HCT116 (cell line): ENCODE measurements around the gene BTNL9. TPM values are rescaled to one million over a fixed set of nuclear protein-coding genes. Genes with fewer than 3 reads are reported as not detected.

Experiments used
- ATAC-seq: fragments of 200-7000 bp; cut with Tn5 transposase; 2 replicates; pipeline ENCODE4 v1.9.1; 2020; ENCODE audit warnings: mild to moderate bottlenecking, moderate library complexity
- BruUV-seq: library from RNA; stranded (reverse); fragments of 400-500 nt; replicated peaks from 2 replicates; lab custom pipeline; 2021; lab: Mats Ljungman, UMichigan
- CTCF ChIA-PET: fragments of 300-600 bp; sonication (Branson Sonifier 250); formaldehyde crosslinking; loops from one replicate; lab custom pipeline; 2021; ENCODE audit warnings: antibody characterized with exemption; lab: Charles Lee
- POLR2A ChIA-PET: fragments of 300-600, 350-600 bp; sonication (Branson Sonifier 250); formaldehyde crosslinking; loops from one replicate; lab custom pipeline; 2021; ENCODE audit warnings: antibody characterized with exemption; lab: Charles Lee
- RAD21 ChIA-PET, 2 experiments: fragments of 300-600 bp; sonication (Branson Sonifier 250); formaldehyde crosslinking; loops; one replicate each; lab custom pipeline; 2023; ENCODE audit warnings: low total read pairs in 2 of 2; ENCODE audit not compliant: uncharacterized antibody in 2 of 2, unreplicated experiment in 2 of 2, low non-redundant PET in 1 of 2; lab: Charles Lee
- DNase-seq: peaks from one replicate; pipeline ENCODE4 v3.0.0-alpha.2; 2010; ENCODE audit warnings: low read depth, low spot score
- H2AFZ ChIP-seq: fragments of 200-600 bp; shearing (Covaris generic), sonication (generic); 2 replicates; pipeline ENCODE4 v1.6.1; 2017; ENCODE audit warnings: low read depth, mixed run types, mixed read lengths, antibody characterized with exemption, low read length; ENCODE audit not compliant: poor library complexity, severe bottlenecking
- H3K27ac ChIP-seq: 2 replicates; pipeline ENCODE4 v1.5.1; 2012; ENCODE audit warnings: low read depth, low read length
- H3K27me3 ChIP-seq: fragments of 200-600 bp; sonication (generic); 2 replicates; pipeline ENCODE4 v1.6.1; 2016; ENCODE audit warnings: mixed run types, low read length, mixed read lengths; ENCODE audit not compliant: insufficient read depth
- H3K36me3 ChIP-seq, 2 experiments: fragments of 200-500 bp in 1 of 2; fragments of 200-600 bp in 1 of 2; sonication (Bioruptor generic) in 1 of 2; sonication (generic) in 1 of 2; 2 replicates each; pipeline versions ENCODE4 v1.5.1 to v1.6.1; 2014 to 2016; ENCODE audit warnings: low read length in 2 of 2, inconsistent platforms in 1 of 2, mixed read lengths in 1 of 2, mixed run types in 1 of 2; ENCODE audit not compliant: insufficient read depth in 2 of 2, control insufficient read depth in 1 of 2
- H3K4me1 ChIP-seq, 2 experiments: fragments of 200-600 bp in 1 of 2; sonication (generic) in 1 of 2; 2 replicates each; pipeline versions ENCODE4 v1.5.1 to v1.6.1; 2012 to 2017; ENCODE audit warnings: low read length in 2 of 2, inconsistent platforms in 1 of 2, mild to moderate bottlenecking in 1 of 2, mixed read lengths in 1 of 2, mixed run types in 1 of 2, moderate library complexity in 1 of 2; ENCODE audit not compliant: insufficient read depth in 2 of 2, control insufficient read depth in 1 of 2
- H3K4me2 ChIP-seq: fragments of 200-600 bp; sonication (generic); 2 replicates; pipeline ENCODE4 v1.6.1; 2017; ENCODE audit warnings: mixed run types, low read length, mixed read lengths
- H3K4me3 ChIP-seq, 2 experiments: fragments of 200-600 bp in 1 of 2; sonication (generic) in 1 of 2; replicated peaks in 1 of 2; 2 replicates each; pipeline ENCODE4 v1.5.1; 2011 to 2016; ENCODE audit warnings: low read length in 2 of 2, control low read depth in 1 of 2, low read depth in 1 of 2, mild to moderate bottlenecking in 1 of 2, mixed read lengths in 1 of 2, mixed run types in 1 of 2
- H3K79me2 ChIP-seq: fragments of 200-600 bp; sonication (generic); 2 replicates; pipeline ENCODE4 v1.6.1; 2017; ENCODE audit warnings: mild to moderate bottlenecking, mixed run types, low read length, moderate library complexity, mixed read lengths; ENCODE audit not compliant: insufficient read depth
- H3K9ac ChIP-seq: fragments of 200-600 bp; sonication (generic); 2 replicates; pipeline ENCODE4 v1.6.1; 2016; ENCODE audit warnings: low read length, mixed read lengths
- H3K9me2 ChIP-seq: fragments of 200-600 bp; sonication (generic), shearing (Covaris generic); 2 replicates; pipeline ENCODE4 v1.6.1; 2017; ENCODE audit warnings: mixed run types, mild to moderate bottlenecking, moderate library complexity; ENCODE audit not compliant: insufficient read depth
- H3K9me3 ChIP-seq, 2 experiments: fragments of 200-500 bp in 1 of 2; fragments of 200-600 bp in 1 of 2; sonication (Bioruptor generic) in 1 of 2; sonication (generic) in 1 of 2; 2 replicates each; pipeline ENCODE4 v1.6.1; 2014 to 2017; ENCODE audit warnings: low read length in 2 of 2, mixed read lengths in 2 of 2, inconsistent platforms in 1 of 2, low read depth in 1 of 2, mild to moderate bottlenecking in 1 of 2, mixed run types in 1 of 2, moderate library complexity in 1 of 2; ENCODE audit not compliant: control insufficient read depth in 1 of 2, insufficient read depth in 1 of 2
- H4K20me1 ChIP-seq: fragments of 200-600 bp; sonication (generic), shearing (Covaris generic); 2 replicates; pipeline ENCODE4 v1.6.1; 2017; ENCODE audit warnings: mixed run types, mild to moderate bottlenecking, moderate library complexity; ENCODE audit not compliant: insufficient read depth
- CEBPB ChIP-seq: IDR thresholded peaks from 2 replicates; pipeline ENCODE4 v1.6.1; 2012; ENCODE audit warnings: low read depth
- EZH2 ChIP-seq: fragments of 200-600 bp; sonication (generic); IDR thresholded peaks from 2 replicates; pipeline ENCODE4 v1.6.1; 2017; ENCODE audit warnings: antibody characterized with exemption, mixed run types
- JUND ChIP-seq: IDR thresholded peaks from 2 replicates; pipeline ENCODE4 v1.6.1; 2012
- MAX ChIP-seq: IDR thresholded peaks from 2 replicates; pipeline ENCODE4 v1.6.1; 2012
- RAD21 ChIP-seq: IDR thresholded peaks from 2 replicates; pipeline ENCODE4 v1.6.1; 2012; ENCODE audit warnings: low read depth, mild to moderate bottlenecking
- SRF ChIP-seq: IDR thresholded peaks from 2 replicates; pipeline ENCODE4 v1.6.1; 2012; ENCODE audit warnings: low read depth
- TCF7L2 ChIP-seq: IDR thresholded peaks from 2 replicates; pipeline ENCODE4 v1.7.0; 2011; ENCODE audit warnings: borderline replicate concordance, inconsistent platforms; ENCODE audit not compliant: insufficient read depth, insufficient read length; ENCODE audit errors: extremely low read depth
- YY1 ChIP-seq: IDR thresholded peaks from 2 replicates; pipeline ENCODE4 v1.6.1; 2011; ENCODE audit warnings: low read length, low read depth, moderate library complexity, mild to moderate bottlenecking; ENCODE audit not compliant: insufficient replicate concordance; ENCODE audit errors: extremely low read depth
- ZBTB33 ChIP-seq: IDR thresholded peaks from 2 replicates; pipeline ENCODE4 v1.6.1; 2011; ENCODE audit warnings: mild to moderate bottlenecking, low read length, moderate library complexity; ENCODE audit not compliant: insufficient replicate concordance; ENCODE audit errors: extremely low read depth
- ZNF274 ChIP-seq: fragments of 200-500 bp; sonication (Bioruptor generic); IDR thresholded peaks from 2 replicates; pipeline ENCODE4 v1.6.1; 2014; ENCODE audit warnings: mild to moderate bottlenecking, low read depth, low read length, inconsistent platforms
- intact Hi-C: fragments of 100-400 bp; cut with micrococcal nuclease; formaldehyde crosslinking; loops from 2 replicates; pipeline ENCODE4 v1.10.0; 2022
- total RNA-seq: library from RNA; stranded (reverse); gene quantifications from one replicate; pipeline ENCODE4 v1.2.1, GENCODE V29; 2021; ENCODE audit not compliant: unreplicated experiment
- TF ChIP-seq, protein P1 (sequence below): IDR thresholded peaks from 2 replicates; pipeline ENCODE4 v1.6.1; 2012

BTNL9 gene
- total RNA-seq, 1 experiment from 2014 or later: 11.7 TPM

DNA sequence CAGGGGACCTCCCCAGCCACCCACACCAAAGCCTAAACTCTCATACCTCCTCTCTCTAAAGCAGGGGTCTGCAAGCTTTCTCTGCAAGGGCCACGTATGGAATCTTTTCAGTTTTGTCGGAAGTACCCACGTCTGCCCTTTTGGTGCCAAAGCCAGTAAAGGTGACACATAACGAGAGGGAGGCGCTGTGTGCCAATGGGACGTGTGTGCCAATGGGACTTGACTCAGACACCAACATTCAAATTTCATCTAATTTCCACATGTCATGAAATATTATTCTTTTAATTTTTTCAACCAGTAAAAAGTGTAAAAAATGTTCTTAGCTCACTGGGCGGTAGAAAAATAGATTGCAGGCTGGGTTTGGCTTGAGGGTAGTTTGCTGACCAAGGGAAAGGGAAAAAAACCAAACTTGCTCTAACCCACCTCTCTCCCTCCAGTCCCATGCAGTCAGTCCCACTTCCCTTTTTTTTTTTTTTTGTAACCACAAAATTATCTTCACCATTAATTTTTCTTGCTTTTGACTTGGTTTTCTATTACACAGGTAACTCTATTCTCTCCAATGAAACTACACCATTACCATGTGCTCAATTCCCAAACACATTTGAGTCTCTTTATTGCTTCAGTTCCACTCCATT, 65.4 kb downstream of the BTNL9 start:
- Histone ChIP-seq H3K27ac (no peak overlapping the region), H2AFZ (no peak overlapping the region), H3K9me2 (no peaks in the 10 kb centered on the region), H3K4me2 (peak overlapping the region; percentile 17; the same call in 1 of the 2 replicates), H3K4me3 (no peak overlapping the region), H3K27me3 (no peaks in the 10 kb centered on the region), H3K4me1 (0 out of 4 replicates have a peak, but pooled peaks cover 0 to 4% of the 10 kb centered on the region in 2 experiments), H3K9ac (no peak overlapping the region), H3K36me3 (no peaks in the 10 kb centered on the region)
- ChIA-PET POLR2A (no interaction called here), CTCF (no interaction called here), RAD21 (no interaction called here)
- intact Hi-C loops: no loop called here
- ATAC-seq: no peak
- BruUV-seq: no TSS peak
- DNase-seq: no peak
- TF ChIP-seq JUND (no peak), SRF (no peak)
- TF ChIP-seq, protein P1, sequence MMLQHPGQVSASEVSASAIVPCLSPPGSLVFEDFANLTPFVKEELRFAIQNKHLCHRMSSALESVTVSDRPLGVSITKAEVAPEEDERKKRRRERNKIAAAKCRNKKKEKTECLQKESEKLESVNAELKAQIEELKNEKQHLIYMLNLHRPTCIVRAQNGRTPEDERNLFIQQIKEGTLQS: no peak
- TF ChIP-seq, all 23 proteins: peak for 0
- Histone ChIP-seq H3K9me3 (no peaks in the 10 kb centered on the region), H3K79me2 (no peaks in the 10 kb centered on the region), H4K20me1 (no peaks in the 10 kb centered on the region)

GRCh38 chr5:181107699-181108098, 67.6 kb downstream of the BTNL9 start:
- Histone ChIP-seq H3K4me2 (no peak overlapping the region), H3K4me3 (no peak overlapping the region), H3K4me1 (0 out of 4 replicates have a peak, but pooled peaks cover 0 to 4% of the 10 kb centered on the region in 2 experiments), H3K9me3 (no peaks in the 10 kb centered on the region), H4K20me1 (no peaks in the 10 kb centered on the region), H3K9me2 (no peaks in the 10 kb centered on the region)
- ChIA-PET RAD21 (no interaction called here), POLR2A (no interaction called here)
- BruUV-seq: no TSS peak
- ATAC-seq: no peak
- DNase-seq: no peak
- no peak for TF ChIP-seq ZNF274
- no peak for TF ChIP-seq YY1
- TF ChIP-seq JUND: no peak
- TF ChIP-seq RAD21: no peak
- TF ChIP-seq EZH2: no peak
- TF ChIP-seq CEBPB: no peak
- no peak for TF ChIP-seq ZBTB33
- TF ChIP-seq TCF7L2: no peak
- TF ChIP-seq, protein P1: no peak
- no peak for TF ChIP-seq SRF
- TF ChIP-seq MAX: no peak
- TF ChIP-seq, all 23 proteins: peak for 0
- H3K9ac ChIP-seq: no peak overlapping the region
- H3K27me3 ChIP-seq: no peaks in the 10 kb centered on the region
- no peak overlapping the region for H2AFZ ChIP-seq
- CTCF ChIA-PET: no interaction called here
- H3K79me2 ChIP-seq: no peaks in the 10 kb centered on the region
- no peak overlapping the region for H3K27ac ChIP-seq
- no peaks in the 10 kb centered on the region for H3K36me3 ChIP-seq
- intact Hi-C loops: no loop called here
